Measurements from ENCODE around the gene ST7. TPM values are rescaled to one million over a fixed set of nuclear protein-coding genes. Genes with fewer than 3 reads are reported as not detected.

ST7 gene
- total RNA-seq, 4 donors from 2014 or later: 23.7 to 29.5 (median 25.5) TPM

DNA sequence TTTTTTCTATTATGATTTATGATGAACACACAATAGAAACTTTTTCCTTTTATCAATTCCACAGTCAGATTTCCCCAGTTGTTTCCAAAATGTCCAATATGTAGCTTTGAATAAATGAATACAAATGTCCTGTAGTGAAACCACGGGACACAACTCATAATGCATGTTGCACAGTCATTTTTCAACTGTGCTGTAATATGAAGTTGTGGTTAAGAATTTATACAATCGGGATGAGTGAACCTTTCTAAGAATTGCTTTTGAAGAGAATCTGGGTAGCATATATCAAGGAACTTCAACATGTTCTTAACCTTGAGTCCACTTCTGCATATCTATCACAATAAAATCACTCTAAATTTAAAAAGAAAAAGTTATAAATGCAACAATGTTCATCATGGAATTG, 14.6 kb upstream of the ST7 start:
- DNase-seq (ENCODE audit: low spot score) (no peak), ATAC-seq (ENCODE audit: low FRiP score) (no peak)
- TF ChIP-seq, protein P1, sequence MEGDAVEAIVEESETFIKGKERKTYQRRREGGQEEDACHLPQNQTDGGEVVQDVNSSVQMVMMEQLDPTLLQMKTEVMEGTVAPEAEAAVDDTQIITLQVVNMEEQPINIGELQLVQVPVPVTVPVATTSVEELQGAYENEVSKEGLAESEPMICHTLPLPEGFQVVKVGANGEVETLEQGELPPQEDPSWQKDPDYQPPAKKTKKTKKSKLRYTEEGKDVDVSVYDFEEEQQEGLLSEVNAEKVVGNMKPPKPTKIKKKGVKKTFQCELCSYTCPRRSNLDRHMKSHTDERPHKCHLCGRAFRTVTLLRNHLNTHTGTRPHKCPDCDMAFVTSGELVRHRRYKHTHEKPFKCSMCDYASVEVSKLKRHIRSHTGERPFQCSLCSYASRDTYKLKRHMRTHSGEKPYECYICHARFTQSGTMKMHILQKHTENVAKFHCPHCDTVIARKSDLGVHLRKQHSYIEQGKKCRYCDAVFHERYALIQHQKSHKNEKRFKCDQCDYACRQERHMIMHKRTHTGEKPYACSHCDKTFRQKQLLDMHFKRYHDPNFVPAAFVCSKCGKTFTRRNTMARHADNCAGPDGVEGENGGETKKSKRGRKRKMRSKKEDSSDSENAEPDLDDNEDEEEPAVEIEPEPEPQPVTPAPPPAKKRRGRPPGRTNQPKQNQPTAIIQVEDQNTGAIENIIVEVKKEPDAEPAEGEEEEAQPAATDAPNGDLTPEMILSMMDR (IDR thresholded peaks at IDR 0.05): no peak

DNA sequence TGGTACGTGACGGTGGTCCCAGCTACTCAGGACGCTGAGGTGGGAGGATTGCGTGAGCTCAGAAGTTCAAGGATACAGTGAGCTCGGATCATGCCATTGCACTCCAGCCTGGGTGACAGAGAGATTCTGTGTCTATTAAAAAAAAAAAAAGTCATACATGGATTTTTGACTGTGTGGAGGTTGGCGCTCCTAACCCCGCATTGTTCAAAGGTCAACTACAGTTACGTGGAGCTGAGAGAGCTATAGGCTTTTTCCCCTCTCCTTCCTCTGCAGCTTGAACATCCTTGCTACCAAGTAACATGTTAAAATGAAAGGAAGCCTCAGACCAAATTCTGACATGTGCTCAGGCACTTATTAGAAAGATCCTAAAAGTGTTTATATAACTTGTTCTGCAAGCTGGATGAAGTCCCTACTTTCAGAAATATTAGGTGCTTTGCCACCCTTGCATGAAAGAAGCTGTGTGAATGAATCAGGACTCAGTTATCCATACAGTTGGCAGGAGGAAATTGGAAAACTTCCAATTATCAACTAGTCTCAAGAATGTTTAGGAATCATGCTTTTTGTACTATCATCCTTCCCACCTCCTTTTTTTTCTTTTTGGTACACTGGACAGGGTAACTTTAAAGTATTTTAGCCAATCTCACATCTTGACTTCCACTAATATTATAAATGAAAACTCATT, 12.5 kb upstream of the ST7 start:
- DNase-seq (ENCODE audit: low spot score) (no peak), ATAC-seq (ENCODE audit: low FRiP score) (no peak)
- TF ChIP-seq, protein P1 (IDR thresholded peaks at IDR 0.05): no peak

DNA sequence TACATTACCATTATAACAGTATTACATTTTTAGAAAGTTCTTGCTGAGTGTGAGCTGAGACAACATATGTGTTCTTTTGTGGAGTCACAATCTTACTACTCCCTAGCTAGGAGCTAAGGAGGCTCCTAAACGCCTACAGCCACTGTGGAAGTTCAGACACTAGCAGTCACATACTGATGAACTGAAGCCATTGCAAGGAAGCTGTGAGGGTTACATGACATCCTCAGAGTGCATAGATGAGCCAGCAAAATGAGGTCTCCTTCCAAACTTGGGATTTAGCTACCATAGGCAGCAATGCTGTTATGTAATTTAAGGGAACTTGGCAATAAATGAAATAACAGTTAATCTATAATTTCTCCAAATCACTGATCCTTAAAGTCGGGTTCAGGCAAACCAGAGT, 10.8 kb upstream of the ST7 start:
- TF ChIP-seq, protein P1 (IDR thresholded peaks at IDR 0.05): no peak
- ATAC-seq (ENCODE audit: low FRiP score) (no peak), DNase-seq (ENCODE audit: low spot score) (no peak)

DNA sequence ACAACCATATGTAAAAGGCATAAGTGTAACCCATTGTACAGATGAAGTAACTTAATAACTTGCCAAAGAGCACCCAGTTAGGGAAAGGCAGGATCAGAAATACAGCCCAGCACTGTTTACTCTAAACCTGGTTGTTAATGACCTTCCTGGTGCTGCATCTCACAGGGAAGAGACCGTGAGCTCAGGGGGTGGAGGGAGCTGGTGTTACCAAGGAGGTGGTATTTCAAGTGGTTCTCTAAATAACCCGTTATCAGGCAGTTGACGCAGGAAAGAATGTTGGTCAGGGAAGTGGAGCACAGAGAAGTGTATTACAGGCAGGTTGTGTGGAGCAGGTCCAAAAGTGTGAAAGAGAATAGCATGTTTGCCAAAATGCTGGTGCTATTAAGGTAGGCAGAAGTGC, 4.4 kb upstream of the ST7 start:
- DNase-seq (ENCODE audit: low spot score) (no peak), ATAC-seq (ENCODE audit: low FRiP score) (no peak)
- TF ChIP-seq, protein P1 (IDR thresholded peaks at IDR 0.05): no peak

DNA sequence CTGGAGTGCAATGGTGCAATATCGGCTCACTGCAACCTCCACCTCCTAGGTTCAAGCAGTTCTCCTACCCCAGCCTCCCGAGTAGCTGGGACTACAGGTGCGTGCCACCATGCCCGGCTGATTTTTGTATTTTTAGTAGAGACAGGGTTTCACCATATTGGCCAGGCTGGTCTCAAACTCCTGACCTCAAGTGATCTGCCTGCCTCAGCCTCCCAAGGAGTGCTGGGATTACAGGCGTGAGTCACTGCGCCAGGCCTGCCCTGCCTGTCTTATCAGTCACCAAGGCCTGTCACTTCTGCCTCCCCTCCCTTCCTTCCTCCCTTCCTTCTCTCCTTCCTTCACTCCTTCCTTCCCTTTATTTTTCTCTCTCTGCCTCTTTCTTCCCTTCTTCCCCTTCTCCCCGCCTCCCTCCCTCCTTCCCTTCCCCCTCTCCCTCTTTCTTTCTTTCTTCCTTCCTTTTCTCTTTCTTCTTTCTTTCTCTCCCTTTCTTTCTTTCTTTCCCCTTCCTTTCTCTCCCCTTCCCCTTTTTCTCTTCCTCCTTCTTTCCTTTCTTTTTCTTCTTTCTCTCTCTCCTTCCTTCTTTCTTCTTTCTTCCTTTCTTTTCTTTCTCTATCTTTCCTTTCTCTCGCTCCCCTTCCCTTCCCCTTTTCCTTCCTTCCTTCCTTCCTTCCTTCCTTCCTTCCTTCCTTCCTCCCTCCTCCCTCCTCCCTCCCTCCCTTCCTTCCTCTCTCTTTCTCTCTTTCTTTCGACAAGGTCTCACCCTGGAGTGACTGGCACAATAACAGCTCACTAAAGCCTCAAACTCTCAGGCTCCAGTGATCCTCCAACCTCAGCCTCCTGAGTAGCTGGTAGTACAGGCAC, 3.1 kb upstream of the ST7 start:
- TF ChIP-seq, protein P1 (IDR thresholded peaks at IDR 0.05): no peak
- ATAC-seq (ENCODE audit: low FRiP score) (no peak), DNase-seq (ENCODE audit: low spot score) (no peak)

DNA sequence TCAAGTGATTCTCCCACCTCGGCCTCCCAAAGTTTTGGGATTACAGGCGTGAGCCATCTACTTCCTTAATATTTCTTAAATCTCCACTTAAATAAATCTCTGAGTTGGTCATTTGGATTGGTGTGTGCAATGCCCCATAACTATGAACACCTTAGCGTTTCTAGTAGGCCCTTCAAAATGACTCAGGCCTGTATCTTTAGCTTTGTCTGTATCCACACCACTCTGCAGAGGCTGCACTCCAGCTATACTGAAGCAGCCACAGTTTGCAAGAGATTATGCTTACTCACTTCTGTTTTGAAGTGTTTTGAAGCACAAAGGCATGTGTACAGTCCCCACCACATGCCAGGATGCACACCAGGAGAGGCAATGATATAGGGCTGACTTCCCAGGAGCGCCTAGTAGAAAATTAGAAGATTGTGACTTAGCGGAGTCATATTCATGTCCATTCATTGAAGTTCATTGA, 2.4 kb upstream of the ST7 start:
- TF ChIP-seq, protein P1 (IDR thresholded peaks at IDR 0.05): no peak
- ATAC-seq (ENCODE audit: low FRiP score) (no peak), DNase-seq (ENCODE audit: low spot score) (no peak)

Data from omental fat pad (tissue), 4 donors.